Ammon's horn (tissue), 1 donor: ENCODE measurements around the gene COL23A1.

Experiments used
- DNase-seq: peaks from one replicate; pipeline ENCODE4 v3.0.0-alpha.2; 2016; ENCODE audit warnings: low spot score

COL23A1 gene

GRCh38 chr5:178297751-178298150 lies 292.4 kb downstream of the COL23A1 start:
- no peak for DNase-seq

- DNase-seq = no peak
Observed at GRCh38 chr5:178296066-178296465, 294.1 kb downstream of the COL23A1 start.

- no peak for DNase-seq
Observed at GRCh38 chr5:178295589-178295988, 294.6 kb downstream of the COL23A1 start.

- no peak for DNase-seq
Observed at GRCh38 chr5:178293815-178294214, 296.4 kb downstream of the COL23A1 start.

- no peak for DNase-seq
Observed at GRCh38 chr5:178293400-178293799, 296.8 kb downstream of the COL23A1 start.

DNA sequence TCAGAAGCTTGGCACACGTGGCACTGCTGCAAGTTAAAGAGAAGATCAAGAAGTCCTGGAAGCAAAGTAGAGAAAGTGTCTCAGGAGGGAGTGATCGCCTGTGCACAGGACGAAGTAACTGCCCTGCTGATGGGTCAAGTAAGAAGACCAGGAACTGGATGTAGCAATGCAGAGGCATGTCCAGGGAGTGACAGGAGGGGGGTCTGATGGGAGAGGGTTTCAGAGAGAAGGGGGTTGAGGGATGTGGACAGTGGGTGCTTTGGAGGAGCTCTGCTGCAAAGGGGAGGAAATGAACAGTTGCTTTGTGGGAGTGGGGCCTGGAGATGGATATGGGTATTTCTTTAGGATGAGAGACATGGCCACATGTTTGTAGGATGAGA lies 297.4 kb downstream of the COL23A1 start:
- no peak for DNase-seq

- DNase-seq = no peak
Observed at GRCh38 chr5:178291969-178292825, 298.0 kb downstream of the COL23A1 start.

DNA sequence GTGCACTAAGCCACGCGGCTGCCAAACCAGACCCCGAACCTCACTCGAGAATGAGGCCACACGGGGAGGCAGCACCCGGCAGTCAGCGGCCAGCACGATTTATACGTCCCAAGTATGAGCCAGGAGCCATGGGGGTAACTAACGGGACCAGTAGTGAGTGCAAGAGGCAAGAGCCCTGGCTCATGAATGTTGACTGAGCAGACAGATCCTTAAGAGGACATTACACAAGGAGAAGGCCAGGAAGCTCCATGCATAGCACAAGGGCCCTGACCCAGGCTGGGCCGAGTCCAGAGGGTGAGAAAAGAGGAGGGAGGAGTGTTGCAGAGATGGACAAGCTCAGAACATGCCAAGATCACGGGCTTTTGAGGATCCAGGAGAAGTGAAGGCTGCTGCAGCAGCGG lies 299.0 kb downstream of the COL23A1 start:
- DNase-seq = no peak

DNA sequence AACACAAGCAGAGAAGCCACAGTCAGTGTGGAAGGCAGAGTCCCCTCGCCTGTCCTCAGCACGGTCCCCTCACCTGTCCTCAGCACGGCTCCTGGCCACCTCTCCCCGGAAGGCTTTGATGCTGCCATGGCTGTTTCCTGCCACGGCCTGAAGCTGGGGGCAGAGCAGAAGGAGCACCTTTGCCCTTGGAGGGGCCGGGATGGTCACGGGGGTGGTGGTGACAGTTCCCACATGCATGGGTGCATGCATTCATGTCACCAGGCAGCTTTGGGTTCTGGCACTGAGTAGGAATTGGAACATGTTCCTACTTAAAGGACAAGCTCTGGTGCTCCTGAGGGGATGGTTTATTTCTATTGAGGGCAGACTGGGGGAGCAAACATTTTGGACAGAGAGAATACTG lies 299.8 kb downstream of the COL23A1 start:
- no peak for DNase-seq

DNA sequence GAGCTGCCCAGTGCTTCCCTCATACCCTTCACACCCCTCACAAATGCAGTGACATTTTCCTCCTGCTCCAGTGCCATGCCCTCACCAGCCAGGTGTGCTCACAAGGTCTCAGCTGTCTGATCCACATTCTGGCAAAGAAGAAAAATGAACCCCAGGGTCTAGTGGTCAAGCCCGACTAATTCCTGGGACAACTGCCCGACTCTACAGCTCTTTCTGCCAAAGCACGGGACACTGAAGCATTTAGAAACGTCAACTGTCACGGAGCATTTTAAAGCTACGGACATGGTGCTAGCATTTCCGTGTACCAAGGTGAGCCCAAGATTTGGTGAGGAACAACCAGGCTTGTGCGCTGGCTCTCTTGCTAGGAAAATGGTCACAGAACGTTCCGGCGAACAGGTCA lies 300.8 kb downstream of the COL23A1 start:
- no peak for DNase-seq

DNA sequence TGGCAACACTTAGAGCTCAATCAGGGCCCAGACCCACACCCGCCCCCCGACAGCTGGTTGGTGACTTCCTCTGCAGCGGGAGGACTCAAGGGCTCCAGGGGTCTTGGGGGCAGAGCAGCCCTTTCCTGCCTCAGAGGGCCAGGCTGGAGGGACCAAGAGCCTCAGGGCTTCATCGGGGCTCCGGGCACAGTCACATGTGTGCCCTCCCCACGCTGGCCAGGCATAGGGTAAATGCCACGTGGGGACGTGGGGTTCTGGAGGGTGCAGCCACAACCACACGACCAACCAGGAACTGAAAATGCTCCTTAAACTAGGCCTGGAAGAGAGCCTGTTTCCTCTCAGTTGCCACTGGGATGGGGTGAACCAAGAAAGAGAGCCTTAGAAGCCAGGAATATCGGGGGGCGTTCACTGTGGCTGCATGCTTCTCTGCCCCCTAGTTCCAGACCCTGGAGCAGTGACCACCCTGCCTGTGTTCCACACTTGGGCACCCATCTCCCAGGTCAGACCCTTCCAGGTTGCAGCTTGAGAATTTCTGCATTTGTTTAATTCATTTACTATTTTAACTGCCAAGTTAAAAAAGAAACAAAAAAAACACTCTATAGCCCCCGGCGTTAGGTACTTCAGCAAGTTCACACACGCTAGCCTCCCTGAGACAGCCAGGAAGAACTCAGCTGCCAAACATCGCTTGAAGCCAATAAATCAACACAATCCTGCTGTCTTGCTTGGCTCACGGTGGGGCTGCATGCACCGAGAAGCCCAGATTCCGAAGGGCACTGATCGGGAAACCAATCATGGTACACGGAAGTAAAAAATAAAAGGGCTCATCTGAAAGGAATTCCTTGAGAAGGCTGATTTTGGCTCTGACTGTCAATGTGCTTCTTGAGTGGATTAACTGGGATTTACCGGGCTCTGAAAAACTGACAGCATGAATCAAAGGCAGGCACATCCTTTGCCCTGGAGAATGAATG lies 301.5 kb downstream of the COL23A1 start:
- DNase-seq = peak; percentile 57

DNA sequence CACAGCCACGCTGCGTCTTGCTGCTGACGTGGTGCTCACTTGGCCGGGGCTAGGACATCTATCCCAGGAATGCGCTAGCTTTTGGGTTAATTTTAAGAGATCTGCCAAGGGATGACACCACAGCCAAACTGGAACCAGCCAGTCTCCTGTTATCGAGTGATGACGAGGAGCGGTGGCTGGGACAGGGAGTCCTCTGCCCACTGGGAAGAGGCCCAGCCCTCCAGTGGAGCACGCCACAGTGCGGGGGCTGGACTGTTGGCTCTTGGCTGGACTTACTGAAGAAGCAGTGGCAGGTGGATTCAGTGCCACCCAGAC lies 302.4 kb downstream of the COL23A1 start:
- DNase-seq = no peak

- DNase-seq = no peak
Observed at GRCh38 chr5:178287091-178287790, 303.0 kb downstream of the COL23A1 start.

- no peak for DNase-seq
Observed at GRCh38 chr5:178286226-178287090, 303.7 kb downstream of the COL23A1 start.

GRCh38 chr5:178285399-178286225 lies 304.6 kb downstream of the COL23A1 start:
- no peak for DNase-seq

GRCh38 chr5:178284996-178285395 lies 305.2 kb downstream of the COL23A1 start:
- no peak for DNase-seq

DNA sequence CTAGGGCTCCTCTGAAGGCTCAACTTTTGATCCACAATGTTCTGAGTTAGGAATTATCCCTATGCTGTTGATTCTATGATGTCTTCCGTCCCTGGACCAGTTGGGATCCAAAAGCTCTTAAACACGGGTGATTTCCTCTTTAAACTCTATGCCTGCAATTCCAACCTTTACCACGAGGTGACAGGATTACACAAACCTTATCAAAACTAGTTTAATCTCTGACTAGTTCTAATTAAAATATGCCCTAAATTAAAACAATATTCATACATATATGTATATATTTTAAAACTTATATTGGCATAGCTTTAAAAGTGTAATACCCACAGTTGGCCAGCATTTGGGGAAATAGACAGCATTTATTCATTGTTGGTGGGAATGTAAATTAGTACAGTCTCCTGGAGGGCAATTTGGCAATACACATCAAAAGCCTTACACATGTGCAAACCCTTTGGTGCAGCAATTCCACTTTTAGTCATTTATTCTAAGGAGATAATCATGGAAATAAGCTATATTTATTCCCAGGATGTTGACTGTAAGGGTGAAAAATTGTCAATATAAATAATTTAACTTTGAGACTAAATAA lies 306.0 kb downstream of the COL23A1 start:
- no peak for DNase-seq

- no peak for DNase-seq
Observed at GRCh38 chr5:178283520-178283919, 306.7 kb downstream of the COL23A1 start.

DNA sequence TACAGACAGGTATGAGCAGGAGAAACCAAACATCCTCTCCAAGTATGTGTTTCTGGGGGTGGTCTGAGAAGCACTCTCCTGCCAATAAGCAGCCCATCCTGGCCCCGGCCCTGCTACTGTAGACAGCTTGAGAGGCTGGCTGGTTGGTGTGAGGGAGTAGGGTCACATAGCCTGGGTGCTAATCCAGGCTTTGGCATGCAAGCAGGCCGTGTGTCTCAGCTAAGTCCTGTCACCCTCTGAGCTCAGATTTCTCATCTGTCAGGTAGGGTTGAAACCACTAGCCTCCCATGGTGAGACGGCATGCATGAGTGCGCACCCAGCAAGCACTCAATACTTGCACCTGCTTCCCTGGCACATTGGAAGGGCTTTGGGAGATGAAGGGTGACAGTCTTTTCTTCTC lies 307.8 kb downstream of the COL23A1 start:
- DNase-seq = no peak

DNA sequence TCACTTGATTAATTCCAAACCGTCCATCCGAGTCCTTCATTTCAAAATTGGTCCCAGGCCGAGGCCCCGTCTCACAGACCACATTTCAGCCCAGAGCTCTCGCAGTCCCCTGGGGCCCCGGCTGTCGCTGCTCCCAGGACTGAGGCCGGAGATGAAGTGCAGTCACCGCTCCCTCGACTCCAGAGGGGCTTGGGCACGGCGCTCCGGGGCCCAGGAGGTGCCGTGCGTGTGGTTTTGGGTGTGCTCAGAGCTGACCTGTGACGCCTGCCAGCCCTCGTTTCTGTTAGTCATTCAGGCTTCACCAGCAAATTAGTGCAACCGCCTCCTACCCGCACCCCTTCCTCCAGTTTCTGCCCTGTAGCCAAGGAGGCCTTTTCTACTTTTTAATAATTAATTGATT lies 308.9 kb downstream of the COL23A1 start:
- no peak for DNase-seq
